ENCODE data around the gene BMP7.

DNA sequence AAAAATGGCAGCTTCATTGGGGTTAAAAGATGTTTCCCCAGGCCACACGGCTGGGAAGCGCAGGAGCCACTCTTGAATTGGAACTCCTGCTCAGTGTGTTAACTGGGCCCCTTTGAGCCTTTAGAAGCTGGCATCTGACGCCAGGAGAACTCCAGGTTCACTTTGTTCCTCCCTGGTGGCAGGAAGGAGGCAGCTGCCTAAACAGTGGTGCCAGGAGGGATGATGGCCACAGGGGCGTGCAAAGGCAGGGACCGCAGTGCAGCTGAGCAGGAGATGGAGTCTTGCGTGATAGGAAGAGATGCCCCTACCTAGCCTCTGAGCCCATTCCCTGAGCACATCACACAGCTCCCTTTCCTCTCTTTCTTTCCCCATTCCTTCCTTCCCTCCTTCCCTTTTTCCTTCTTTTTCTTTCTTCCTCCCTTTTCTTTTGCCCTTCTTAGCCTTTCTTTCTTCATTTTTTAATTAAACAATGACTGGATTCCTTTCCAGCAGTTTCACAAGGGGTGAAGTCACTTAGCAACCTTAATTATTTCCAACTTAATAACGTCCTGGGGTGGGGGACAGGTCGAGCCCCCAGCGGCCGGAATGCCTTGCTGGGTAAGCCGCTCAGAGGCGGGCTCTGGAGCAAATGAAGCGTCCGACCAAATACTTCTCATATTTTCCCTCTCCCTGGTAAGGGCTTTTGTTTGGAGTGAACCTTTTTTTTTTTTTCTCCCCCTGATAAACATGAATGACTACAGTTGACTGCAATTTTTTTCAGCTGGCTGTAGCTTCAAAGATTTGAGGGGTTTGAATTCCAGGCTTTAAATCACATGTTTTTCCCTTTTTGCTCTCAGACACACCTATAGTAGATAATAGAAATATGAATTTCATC is 20.8 kb upstream of the BMP7 start:
- no peak for TF ChIP-seq EZH2 (IDR thresholded peaks at IDR 0.05; ENCODE audit: low read depth)
- TF ChIP-seq, protein P1, sequence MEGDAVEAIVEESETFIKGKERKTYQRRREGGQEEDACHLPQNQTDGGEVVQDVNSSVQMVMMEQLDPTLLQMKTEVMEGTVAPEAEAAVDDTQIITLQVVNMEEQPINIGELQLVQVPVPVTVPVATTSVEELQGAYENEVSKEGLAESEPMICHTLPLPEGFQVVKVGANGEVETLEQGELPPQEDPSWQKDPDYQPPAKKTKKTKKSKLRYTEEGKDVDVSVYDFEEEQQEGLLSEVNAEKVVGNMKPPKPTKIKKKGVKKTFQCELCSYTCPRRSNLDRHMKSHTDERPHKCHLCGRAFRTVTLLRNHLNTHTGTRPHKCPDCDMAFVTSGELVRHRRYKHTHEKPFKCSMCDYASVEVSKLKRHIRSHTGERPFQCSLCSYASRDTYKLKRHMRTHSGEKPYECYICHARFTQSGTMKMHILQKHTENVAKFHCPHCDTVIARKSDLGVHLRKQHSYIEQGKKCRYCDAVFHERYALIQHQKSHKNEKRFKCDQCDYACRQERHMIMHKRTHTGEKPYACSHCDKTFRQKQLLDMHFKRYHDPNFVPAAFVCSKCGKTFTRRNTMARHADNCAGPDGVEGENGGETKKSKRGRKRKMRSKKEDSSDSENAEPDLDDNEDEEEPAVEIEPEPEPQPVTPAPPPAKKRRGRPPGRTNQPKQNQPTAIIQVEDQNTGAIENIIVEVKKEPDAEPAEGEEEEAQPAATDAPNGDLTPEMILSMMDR (conservative IDR thresholded peaks at IDR 0.05): no peak
